LNCAP (cell line): ENCODE measurements around the gene GINS1.

Source experiments
- CTCF ChIP-seq: fragments of 450-650 bp; IDR thresholded peaks from 2 replicates; pipeline ENCODE4 v1.5.1; 2017; ENCODE audit warnings: mild to moderate bottlenecking

Gene GINS1

GRCh38 chr20:25408890-25409289 is 1.4 kb downstream of the GINS1 start:
- TF ChIP-seq CTCF, result no peak

- no peak for TF ChIP-seq CTCF
Observed at GRCh38 chr20:25418776-25419175, 11.3 kb downstream of the GINS1 start.

DNA sequence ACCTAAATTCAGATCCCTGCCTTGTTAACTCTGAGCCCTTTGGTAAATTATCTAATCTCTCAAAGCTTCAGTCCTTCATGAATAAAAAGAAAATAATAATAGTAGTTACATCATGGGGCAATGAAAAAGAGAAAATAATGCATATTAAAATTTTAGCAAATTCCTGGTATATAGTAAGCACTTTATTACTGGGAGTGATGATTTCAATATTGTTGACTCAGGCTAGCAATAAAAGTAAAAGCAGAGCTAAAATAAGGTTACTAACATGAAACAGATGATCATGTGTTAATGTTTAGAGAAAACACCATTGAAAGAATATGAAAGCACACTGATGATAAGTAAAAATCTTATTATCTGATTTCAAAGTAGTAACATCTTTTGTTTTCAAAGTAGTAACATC is 13.6 kb downstream of the GINS1 start:
- TF ChIP-seq CTCF, result no peak

DNA sequence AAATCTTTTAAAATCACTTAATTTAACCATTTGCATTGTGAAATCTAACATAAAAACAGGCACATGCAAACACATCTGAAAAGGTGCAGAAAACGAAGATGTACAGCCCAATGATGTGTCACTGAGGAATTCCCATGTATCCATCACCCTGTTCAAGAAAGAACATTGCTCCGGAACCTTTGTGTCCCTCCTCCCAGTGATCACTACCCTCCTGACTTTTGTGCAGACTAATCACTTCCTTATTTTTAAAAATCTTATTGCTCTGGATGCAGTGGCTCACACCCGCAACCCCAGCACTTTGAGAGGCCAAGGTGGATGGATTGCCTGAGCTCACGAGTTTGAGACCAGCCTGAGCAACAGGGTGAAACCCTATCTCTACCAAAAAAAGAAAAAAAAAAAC is 14.6 kb downstream of the GINS1 start:
- no peak for TF ChIP-seq CTCF

- TF ChIP-seq CTCF, result no peak
Observed at GRCh38 chr20:25424536-25424935, 17.1 kb downstream of the GINS1 start.

GRCh38 chr20:25437153-25437581 is 29.7 kb downstream of the GINS1 start:
- no peak for TF ChIP-seq CTCF

DNA sequence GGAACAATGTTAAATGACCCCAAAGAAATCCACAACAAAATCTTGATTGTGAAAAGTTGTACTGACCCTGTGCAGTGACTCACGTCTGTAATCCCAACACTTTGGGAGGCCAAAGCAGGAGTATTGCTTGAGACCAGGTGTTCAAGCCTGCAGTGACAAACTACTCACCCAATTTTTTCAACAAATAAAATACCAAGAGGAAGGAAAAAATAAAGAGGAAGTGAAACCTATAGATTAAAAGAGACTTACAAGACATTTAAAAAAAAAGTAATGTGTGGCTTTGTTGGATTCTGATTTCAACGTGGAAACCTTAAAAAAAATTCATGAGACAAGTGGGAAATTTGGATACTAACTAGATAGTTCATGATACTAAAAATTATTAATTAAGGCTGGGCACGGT is 31.9 kb downstream of the GINS1 start:
- TF ChIP-seq CTCF, result no peak

DNA sequence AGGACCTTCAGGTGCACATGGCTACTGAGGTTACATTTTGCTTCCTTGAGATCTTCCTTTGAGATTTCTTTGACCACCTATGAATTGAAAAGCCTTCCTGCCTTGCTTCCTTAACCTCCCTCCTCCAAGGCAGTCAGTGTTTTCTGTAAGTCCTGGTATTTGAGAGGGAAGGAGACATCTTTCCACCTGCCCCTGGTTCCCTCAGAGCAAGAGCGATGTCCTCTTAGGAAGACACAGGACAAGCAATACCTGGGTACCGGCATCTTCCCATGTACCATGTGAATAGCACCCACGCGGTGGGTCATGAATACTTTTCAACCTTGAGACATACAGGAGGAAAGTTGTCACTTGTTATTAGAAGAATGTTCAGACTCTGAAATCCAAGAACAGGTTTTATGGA is 37.1 kb downstream of the GINS1 start:
- no peak for TF ChIP-seq CTCF
